Islet of Langerhans (tissue), 1 donor: ENCODE results near the gene WDR12.
"Not testable (repeated sequence)": the region's sequence is repeated elsewhere in the genome, so short reads cannot be mapped to it uniquely, and the experiment has no call there.

Source experiments
- FAIRE-seq: peaks from one replicate; lab custom pipeline; 2011; peaks lifted over from hg19 to GRCh38; lab: Jason Lieb, UNC

The WDR12 gene

DNA sequence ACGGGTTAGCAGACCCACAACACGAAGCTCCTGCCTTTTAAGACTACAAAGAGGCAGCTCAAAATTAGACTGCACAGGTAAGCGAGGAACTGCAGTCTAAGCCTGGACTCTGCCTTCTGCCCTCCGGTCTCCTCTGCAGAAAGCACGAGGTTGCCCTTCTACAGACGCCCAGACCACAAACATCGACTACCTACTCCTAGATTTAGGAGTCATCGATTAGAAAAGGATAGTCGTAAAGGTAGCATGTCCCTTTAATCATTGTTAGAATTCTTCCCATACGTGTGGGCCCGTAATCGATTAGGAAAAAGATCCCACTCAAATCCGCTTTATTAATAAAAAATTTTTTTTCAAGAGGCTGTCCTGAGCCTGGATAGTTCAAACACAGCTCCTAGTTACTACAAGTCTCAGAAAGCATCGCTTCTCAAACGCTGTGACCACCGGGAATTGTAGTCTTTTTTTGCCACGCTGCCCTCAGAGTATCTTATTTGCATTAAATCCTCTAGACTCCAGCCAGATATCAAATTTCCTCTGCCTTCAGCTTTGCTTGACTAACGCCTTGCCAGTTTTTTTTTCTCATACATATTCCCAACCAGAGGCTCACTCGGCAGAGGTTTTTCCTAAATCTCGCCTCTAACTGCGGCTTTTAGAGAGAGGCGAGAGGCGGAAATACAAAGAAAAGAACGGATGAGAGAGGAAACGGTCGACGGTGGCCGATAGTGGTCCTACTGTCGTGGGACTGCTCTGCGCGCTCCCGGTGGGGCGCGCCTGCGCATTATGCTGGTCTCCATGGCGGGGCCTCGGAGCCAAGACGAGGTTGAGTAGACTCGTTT, at the start of gene WDR12, which contains the start of gene CARF:
Gene WDR12 (minus strand): TSS at position 162 of the 830 bp plus-strand sequence. CDS start 197 bp downstream, outside the sequence.
Gene CARF (plus strand): TSS at position 764 of the 830 bp plus-strand sequence. CDS start 29,628 bp downstream, outside the sequence.
- FAIRE-seq, result peak; percentile 92

DNA sequence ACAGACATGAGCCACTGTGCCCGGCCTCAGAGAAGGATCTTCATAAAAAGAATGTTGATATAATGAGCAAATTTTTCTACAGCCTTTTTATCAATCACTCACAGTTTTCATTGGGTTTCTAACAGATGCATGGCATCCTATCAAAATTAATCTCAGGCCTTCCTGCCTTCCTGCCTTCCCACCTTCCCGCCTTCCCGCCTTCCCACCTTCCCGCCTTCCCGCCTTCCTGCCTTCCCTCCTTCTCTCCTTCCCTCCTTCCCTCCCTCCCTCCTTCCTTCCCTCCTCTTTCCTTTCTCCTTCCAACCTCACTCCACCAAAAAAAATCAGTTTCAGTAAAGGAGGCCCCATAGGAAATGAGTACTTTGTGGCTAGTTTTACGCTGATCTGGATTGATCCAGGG, 49.1 kb upstream of the WDR12 start:
- no peak for FAIRE-seq

DNA sequence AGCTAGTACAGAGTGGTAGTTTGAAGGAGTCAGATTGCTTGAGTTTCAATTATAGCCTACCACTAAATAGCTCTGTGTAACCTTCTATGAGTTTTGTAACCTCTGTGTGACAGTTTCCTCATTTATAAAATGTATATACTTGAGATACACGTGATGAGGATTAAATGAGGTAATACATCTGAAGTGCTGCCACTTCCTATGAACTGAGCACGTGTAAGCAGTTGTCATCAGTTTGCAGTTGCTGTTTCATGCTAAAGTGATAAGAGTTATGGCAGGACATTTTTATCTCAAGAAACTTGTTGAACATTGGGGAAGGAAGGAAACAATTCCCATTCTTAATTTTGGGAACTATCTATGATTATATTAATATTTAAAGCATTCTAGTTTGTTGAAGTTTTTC, 39.1 kb upstream of the WDR12 start:
- FAIRE-seq, result no peak

DNA sequence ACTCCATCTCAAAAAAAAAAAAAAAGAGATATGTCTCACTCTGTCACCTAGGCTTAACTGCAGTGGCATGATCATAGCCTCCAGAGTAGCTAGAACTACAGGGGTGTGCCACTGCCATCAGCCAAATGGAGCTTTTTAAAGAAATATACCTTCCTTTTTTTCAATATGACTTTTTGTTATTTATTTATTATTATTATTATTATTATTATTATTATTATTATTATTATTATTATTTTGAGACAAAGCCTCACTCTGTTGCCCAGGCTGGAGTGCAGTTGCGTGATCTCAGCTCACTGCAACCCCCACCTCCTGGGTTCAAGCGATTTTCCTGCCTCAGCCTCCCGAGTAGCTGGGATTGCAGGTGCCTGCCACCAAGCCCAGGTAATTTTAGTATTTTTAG, 37.9 kb upstream of the WDR12 start:
- not testable (repeated sequence) for FAIRE-seq

DNA sequence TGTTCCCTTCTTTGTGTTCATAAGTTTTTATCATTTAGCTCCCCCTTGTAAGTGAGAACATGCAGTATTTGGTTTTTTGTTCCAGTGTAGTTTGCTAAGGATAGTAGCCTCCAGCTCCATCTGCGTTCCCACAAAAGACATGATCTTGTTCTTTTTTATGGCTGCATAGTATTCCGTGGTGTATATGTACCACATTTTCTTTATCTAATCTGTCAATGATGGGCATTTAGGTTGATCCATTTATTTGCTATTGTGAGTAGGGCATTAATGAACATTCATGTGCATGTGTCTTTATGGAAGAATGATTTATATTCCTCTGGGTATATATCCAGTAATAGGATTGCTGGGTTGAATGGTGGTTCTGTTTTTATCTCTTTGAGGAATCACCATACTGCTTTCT, 34.0 kb upstream of the WDR12 start:
- no peak for FAIRE-seq

DNA sequence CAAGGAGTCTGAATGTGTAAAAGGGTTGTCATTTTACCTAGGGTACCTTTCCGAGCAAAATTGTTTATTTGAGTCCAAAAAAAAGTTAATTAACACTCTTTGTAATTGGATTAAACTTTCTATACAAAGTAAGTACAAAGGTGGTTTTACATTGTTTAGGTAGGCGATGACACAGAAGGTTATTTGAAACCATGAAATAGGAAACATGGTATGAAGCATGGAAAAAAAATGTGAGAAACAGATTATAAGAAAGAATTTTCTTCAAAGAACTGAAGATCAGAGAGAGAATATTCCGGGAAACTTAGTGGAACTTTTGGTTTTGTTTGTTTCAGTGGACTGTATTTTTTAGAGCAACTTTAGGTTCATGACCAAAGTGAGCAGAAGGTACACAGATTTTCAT, 33.3 kb upstream of the WDR12 start:
- FAIRE-seq, result no peak

DNA sequence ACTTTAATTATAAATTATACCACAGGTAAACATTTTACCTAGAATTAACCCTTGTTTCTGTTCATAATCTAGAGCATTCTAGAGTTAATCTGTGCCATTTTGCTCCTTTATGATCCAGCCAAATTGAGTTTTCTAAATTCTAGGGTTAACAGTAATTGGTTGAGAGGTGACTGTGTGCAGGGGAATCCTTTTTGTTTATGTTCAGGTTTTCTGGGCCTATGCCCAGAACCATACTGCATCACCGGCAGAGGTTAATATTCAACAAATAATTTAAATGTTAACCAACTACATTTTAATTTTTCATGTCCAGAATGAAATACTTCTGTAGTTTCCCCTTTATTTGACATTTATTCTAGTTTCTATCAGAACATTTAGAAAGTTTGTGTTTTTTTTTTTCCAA, 32.9 kb upstream of the WDR12 start:
- FAIRE-seq, result peak; percentile 38

DNA sequence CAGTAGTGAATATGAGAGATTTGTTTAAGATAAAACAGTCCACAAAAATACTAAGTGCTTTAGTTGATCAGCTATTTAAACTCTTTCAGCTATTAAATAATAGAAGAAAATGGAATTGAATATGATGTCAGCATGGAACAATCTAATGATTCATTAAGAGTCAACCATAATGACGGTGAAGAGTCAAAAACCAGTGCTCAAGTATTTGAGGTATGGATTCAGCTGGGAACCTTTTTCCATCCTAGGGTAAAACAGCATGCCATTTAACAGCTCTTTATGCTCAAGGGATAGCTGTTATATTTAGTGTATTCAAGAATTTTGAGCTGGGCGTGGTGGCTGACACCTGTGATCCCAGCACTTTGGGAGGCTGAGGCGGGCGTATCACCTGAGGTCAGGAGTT, 30.3 kb upstream of the WDR12 start:
- FAIRE-seq, result no peak

DNA sequence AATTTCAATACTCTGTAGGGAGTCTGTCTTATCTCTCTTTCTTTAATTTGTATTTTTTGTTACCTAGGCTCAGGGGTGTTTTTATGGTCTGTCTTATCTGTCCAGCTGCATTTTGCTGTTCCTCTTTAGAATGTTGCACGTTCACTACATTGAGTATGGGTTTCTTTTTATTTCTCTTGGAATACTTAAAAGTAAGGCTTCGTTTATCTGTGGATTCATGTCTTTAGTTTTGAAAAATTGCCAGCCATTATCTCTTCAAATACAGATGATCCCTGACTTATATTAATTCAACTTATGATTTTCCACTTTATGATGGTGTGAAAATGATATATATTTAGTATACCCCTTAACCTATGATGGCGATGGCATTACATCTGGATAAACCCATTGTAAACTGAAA, 27.5 kb upstream of the WDR12 start:
- FAIRE-seq, result no peak

DNA sequence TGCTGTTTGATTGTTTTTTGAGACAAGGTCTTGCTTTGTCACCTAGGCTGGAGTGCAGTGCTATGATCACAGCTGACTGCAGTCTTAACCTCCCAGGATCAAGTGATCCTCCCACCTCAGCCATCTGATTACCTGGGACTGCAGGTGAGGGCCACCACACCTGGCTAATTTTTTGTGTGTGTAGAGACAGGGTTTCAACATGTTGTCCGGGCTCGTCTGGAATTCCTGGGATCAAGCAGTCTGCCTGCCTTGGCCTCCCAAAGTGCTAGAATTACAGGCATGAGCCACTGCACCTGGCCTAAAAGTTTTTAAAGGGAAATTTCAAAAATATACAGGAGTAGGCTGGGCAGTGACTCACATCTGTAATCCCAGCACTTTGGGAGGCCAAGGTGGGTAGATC, 23.0 kb upstream of the WDR12 start:
- no peak for FAIRE-seq

DNA sequence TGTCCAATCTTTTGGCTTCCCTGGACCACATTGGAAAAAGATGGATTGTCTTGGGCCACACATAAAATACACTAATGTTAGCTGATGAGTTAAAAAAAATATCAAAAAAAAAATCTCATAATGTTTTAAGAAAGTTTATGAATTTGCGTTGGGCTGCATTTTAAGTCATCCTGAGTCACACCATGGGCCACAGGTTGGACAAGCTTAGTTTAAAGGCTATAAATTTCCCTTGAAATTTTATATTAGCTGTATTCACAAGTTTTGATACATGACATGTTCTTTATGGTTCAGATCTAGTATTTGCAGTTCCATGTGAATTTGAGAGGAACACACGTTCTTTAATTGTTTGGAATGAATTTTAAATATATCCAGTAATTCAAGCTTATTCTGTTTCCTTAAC, 22.5 kb upstream of the WDR12 start:
- FAIRE-seq, result no peak

DNA sequence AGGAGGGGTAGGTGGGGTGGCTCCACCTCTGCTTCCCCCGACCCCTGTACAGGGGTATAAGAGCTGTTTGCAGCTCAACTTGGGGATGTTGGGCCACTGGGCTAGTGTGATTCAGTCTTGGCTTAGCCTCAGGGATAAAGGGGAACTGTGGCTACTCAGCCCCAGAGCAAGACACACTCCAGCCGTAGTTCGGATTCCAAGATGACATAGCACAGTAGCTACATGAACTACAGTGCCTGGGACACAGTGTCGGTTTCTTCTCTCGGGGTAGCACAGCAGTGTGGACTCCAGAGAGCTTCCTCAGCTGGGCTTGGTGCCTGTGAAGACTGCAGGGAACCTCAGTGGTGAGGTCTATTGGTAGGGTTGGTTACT, 21.7 kb upstream of the WDR12 start:
- FAIRE-seq, result no peak

DNA sequence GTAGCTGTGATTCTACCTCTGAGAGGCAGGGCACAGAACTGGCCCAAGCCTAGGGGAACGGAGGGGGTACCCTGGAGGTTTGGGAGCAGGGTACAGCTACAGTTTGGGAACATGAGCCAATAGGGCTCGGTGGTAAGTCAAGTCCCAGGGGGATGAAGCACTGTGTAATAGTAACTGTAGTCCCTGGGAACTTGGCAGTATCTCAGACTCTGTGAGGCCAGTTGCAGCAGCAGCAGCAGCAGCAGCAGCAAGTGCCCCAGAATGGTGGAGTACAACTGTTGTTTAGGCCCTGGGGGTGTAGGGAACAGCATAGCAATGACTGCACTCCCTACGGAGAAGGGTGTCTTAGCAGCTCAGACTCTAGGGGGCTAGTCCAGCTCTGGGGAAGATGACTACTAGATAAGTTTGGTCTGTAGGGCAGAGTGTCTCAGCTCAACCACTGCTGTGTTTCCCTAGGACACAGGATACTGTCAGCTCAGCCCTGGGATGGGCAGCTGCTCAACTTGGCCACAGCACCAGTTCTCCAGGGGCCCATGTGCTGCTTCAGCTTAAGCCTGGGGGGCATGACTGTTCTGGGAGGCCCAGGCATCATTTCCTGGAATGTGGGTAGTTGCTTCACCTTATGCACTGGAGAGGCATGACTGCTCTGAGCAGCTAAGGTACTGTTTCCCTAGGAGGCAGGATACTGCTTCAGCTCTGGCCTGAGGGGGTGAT, 21.1 kb upstream of the WDR12 start:
- no peak for FAIRE-seq

DNA sequence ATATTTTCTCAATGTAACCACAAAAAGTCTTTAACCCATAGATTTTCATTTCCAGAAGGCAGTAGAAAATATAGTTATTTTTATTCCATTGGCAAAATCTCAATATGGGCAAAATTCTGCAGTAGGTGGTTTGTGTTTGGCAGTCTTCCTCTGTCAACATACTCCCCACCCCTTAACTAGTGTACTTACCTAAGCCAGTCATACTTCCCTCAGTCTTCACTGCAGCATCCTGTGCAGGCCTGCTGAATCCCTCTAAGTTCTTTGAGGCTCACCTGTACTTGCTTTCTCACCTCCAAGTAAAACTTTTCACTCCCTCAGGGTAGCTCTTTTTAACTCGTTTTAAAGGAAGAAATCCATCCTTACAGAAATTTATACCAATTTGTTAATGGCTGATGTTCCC, 7.4 kb upstream of the WDR12 start:
- no peak for FAIRE-seq

DNA sequence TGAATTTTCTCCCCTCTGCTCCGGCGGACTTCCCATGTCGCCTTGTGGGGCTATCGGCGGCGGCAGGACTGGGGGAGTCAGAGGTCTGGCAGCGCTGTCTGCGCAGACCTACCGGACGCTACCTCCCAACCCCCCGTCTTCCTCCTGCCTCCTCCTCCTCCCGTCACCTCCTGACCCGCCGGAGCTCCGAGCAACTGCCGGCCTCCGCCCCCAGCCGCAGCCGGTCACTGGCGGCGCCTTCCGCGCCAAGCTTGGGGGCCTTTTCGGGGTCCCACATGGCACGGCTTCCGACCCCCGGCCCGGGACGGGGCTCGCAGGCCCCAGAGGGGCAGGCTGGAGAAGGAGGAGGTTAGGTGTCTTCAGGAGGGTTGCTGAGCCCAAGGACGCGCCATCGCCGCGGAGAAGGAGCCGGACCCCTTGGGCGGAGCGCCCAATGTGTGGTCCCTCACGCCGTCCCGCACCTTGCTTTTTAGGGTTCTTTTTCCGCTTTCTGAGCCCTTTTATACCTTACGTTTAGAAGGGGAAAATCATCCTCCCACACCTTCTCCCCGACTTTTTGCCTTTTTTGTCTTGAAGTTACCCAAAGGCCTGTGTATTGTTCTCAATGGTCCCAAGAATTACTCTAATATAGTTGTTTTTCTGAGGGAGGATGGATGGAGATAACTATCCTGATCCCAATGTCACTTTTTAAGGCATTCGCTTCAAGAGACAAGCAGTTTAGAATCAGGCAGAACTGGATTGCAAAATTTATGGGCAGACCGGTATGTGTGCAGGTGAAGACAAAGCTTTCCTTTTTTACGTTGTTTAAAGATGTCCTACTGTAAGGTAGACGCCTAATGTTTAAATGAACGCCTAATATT, 1.1 kb upstream of the WDR12 start:
- FAIRE-seq, result not testable (repeated sequence)

DNA sequence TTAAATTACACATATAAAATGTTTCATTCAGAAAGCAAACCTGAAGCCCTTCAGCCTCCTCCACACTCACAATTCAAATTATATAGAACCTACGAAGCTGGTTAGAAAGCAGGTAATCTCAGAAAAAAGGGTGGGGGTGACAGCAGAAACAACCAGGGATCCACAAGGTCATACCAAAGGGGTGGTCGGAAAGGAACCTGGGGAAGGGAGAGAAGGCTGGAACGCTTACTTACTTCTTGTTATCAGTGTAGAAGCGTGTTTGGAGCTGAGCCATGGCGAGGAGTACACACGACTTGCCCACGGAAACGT, 316 bp downstream of the WDR12 start:
- FAIRE-seq, result no peak

DNA sequence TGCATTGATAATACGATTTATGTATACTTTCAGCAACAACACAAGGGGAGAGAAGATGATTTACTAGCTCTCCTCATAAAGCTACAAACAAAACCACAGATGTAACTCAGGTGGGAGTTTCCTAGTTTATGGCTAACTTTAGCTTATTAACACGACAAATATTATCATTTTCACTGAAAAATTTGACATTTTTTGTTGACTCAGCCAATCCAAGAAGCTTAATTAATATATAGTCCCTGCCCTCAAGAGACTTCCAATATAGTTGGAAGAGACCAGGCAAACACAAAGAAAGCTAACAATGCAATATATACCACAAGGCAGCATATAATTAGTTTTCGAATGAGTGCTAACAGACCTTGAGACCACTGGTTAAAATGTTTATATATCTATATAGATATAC, 775 bp downstream of the WDR12 start:
- no peak for FAIRE-seq

DNA sequence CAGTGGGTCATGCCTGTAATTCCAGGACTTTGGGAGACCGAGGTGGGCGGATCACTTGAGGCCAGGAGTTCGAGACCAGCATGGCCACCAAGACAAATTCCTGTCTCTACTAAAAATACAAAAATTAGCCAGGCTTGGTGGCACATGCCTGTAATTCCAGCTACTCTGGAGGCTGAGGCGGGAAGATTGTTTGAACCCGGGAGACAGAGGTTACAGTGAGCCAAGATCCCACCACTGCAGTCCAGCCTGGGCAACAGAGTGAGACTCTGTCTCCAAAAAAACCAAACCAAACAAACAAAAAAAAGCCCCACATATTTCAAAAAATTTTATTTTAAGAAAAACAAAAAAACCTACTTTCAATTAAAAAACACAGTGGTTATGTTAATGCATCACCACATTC, 1.2 kb downstream of the WDR12 start:
- FAIRE-seq, result not testable (repeated sequence)

DNA sequence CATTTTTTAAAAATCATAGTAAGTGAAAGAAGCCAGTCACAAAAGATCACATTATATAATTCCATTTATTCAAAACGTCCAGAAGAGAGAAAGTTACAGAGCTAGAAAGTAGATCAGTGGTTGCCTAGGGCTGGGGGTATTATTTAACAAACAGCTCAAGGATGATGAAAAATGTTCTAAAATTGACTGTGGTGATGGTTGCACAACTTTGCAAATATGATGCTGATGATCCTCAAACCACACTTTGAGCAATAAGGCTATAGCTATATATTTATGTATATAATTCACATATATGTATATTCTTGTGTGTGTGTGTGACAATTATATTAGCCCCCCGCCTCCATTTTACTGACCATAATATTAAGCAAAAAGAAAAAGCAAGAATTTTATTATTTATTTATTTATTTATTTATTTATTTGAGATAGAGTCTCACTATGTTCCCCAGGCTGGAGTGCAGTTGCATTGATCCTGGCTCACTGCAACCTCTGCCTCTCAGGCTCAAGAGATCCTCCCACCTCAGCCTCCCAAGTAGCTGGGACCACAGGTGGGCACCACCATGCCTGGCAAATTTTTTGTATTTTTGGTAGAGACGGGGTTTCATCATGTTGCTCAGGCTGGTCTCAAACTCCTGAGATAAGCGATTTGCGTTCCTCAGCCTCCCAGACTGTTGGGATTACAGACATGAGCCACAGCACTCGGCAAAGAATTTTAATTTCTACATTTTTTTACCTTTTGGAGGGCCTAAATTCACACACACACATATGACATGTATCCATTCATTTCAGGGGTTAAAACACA, 1.9 kb downstream of the WDR12 start:
- no peak for FAIRE-seq

DNA sequence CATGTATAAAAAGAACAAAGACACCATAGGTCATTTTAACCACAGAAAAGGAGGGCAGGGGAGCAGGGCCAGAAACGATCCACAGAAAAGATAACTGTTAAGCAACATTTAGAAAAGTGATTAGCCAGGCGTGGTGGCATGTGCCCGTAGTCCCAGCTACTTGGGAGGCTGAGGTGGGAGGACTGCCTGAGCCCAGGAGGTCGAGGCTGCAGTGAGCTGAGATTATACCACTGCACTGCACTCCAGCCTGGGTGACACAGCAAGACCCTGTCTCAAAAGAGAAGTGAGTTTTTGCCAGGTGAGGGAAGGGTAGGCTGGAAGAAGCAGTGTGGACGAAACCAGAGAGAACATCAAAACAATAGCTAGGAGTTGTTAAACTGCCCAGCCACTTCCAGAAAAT, 3.3 kb downstream of the WDR12 start:
- FAIRE-seq, result no peak

DNA sequence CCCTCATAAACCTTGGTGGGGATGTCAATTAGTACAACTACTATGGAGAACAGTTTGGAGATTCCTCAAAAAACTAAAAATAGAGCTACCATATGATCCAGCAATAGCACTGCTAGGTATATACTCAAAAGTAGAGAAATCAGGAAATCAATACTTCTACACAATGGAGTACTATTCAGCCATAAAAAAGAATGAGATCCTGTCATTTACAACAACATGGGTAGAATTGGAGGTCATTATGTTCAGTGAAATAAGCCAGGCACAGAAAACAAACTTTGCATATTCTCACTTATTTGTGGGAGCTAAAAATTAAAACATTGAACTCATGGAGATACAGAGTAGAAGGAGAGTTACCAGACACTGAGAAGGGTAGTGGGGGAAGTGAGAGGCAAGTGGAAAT, 6.0 kb downstream of the WDR12 start:
- FAIRE-seq, result not testable (repeated sequence)

DNA sequence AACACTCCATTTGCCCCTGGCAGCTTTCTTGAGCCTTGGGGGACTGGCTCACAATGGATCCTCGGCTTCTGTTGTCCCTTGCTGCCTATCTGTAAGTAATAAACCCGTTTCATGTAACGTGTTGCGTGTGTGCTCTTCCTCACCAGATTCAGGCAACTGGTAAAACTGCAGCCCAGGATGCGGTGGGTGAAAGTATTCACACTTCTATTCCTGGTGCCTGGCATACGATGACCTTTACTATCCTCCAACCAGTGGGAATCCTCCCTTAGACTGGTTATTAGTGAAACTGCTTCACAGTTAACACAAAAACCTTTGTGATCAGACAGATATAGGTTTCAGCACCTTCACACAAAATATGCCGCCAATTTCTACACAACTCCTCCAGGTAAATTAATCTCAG, 26.3 kb downstream of the WDR12 start:
- no peak for FAIRE-seq
